ENCODE measurements around the gene AFP. TPM values are rescaled to one million over a fixed set of nuclear protein-coding genes. Genes with fewer than 3 reads are reported as not detected.

Gene AFP
- total and polyA plus RNA-seq, 2 of the 4 experiments (the other 2 are of a cell fraction), result 0.87 to 1.3 TPM

Other genes with a start within 250 kb of the AFP start
- 75.3 and 77.2 TPM in 2 replicates for gene ANKRD17, start 177.4 kb upstream of the AFP start, total RNA-seq (2012; rRNA removed)
- gene ANKRD17, start 177.4 kb upstream of the AFP start, polyA plus RNA-seq (2012; rRNA removed), result 28.5 and 30.5 TPM in 2 replicates
- gene ALB, start 31.9 kb upstream of the AFP start, total RNA-seq (2012; rRNA removed), result not detected in 2 replicates
- gene ALB, start 31.9 kb upstream of the AFP start, polyA plus RNA-seq (2012; rRNA removed), result not detected in 2 replicates
- gene AFM, start 45.5 kb downstream of the AFP start, total RNA-seq (2012; rRNA removed), result not detected in 2 replicates
- not detected in 2 replicates for gene AFM, start 45.5 kb downstream of the AFP start, polyA plus RNA-seq (2012; rRNA removed)
- gene RASSF6, start 184.2 kb downstream of the AFP start, total RNA-seq (2012; rRNA removed), result not detected in 2 replicates
- gene RASSF6, start 184.2 kb downstream of the AFP start, polyA plus RNA-seq (2012; rRNA removed), result not detected in 2 replicates